GM10248 (cell line): ENCODE data around the gene ARHGAP40.
A peak's percentile ranks its signal among the peaks of the same experiment; 100 is the strongest.

Source experiments
- CTCF ChIA-PET: fragments of 300-600 bp; sonication (Branson Sonifier 250); formaldehyde crosslinking; extraction: SDS; loops from one replicate; lab custom pipeline; 2021; ENCODE audit warnings: antibody characterized with exemption; lab: Yijun Ruan, JAX
- POLR2A ChIA-PET: fragments of 350-650 bp; sonication (Branson Sonifier 250); formaldehyde crosslinking; extraction: SDS; loops from one replicate; lab custom pipeline; 2020; ENCODE audit warnings: antibody characterized with exemption; lab: Yijun Ruan, JAX
- DNase-seq: peaks from one replicate; pipeline ENCODE4 v3.0.0; 2012; ENCODE audit errors: extremely low spot score
- TF ChIP-seq, protein P1 (sequence below): IDR thresholded peaks from 2 replicates; pipeline ENCODE4 v1.5.1; 2012; ENCODE audit warnings: mild to moderate bottlenecking, low read depth; ENCODE audit errors: extremely low read depth, missing control alignments, control extremely low read depth

The ARHGAP40 gene

DNA sequence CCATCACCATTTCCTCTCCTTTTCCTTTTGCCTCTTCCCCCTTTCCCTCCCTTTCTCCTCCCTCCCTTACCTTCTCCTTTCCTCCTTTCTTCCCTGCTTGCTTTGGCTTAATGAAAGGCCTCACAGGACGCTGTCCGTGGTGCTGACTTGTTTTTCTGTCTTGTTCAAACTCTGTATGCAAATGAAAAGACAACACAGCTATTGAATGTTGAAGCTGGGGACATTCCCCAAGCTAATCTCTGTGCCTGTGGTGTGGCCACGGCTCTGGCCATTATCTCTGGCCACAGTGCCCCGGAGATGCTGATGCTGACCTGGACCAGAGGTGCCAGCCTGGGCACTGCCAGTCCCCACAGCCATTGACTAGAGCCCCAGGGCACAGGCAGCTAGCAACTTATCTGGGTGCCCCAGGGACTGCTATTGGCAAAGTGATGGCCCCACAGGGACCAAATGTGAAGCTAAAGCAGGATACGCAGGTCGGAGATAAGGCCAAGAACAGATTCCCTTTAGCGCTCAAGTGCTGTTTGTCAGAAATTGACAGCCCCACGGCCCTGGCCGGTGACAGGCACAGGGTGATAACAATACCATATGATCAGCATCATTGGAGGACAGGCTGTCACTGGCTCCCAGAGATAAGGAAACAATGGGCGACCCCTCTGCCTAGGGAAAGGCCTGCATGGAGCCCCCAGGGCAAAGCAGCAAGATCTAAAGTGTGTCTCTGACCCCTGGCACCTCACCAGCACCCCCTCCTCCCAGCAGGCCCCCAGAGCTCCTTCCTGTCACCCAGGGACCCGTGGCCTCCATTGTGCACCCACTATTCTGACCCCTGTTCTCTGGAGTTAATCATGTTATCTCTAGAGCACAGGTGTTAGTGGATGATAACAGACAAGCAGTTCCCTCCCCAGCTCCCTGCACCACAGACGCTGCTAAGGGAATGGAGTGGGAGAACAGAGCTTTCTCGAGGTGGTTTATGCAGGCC is 91.1 kb downstream of the ARHGAP40 start:
- TF ChIP-seq, protein P1, sequence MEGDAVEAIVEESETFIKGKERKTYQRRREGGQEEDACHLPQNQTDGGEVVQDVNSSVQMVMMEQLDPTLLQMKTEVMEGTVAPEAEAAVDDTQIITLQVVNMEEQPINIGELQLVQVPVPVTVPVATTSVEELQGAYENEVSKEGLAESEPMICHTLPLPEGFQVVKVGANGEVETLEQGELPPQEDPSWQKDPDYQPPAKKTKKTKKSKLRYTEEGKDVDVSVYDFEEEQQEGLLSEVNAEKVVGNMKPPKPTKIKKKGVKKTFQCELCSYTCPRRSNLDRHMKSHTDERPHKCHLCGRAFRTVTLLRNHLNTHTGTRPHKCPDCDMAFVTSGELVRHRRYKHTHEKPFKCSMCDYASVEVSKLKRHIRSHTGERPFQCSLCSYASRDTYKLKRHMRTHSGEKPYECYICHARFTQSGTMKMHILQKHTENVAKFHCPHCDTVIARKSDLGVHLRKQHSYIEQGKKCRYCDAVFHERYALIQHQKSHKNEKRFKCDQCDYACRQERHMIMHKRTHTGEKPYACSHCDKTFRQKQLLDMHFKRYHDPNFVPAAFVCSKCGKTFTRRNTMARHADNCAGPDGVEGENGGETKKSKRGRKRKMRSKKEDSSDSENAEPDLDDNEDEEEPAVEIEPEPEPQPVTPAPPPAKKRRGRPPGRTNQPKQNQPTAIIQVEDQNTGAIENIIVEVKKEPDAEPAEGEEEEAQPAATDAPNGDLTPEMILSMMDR, result no peak
- POLR2A ChIA-PET, result no interaction called here
- CTCF ChIA-PET, result interaction anchor here (1.2 to 1.4 kb wide), 2 partner anchors 34 to 67 kb away, joined by 3 read pairs; no protein-coding TSS in a partner anchor
- DNase-seq, result peak; percentile 50

DNA sequence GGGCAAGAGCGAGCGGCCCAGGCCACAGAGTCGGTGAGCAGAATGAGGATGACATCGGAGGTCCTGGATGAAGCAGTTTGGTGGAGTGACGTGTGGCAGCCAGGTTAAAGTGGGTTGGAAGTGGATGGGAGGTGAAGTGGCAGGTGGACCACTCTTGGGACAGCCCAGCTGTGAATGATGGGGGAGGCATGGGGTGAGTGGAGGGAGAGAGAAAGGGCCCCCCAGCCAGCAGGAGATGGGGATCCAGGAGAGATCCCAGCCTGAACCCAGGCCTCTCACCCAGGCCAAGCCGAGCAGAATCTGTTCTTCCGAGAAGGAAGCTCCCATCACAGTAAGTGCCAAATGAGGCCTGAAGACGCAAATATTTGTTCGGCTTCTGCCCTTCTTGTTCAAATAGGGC is 95.7 kb downstream of the ARHGAP40 start:
- TF ChIP-seq, protein P1, result no peak
- ChIA-PET CTCF (interaction anchor here (0.9 to 1.6 kb wide), 2 partner anchors 35 to 39 kb away, joined by 3 to 5 read pairs; no protein-coding TSS in a partner anchor), POLR2A (no interaction called here)
- no peak for DNase-seq

DNA sequence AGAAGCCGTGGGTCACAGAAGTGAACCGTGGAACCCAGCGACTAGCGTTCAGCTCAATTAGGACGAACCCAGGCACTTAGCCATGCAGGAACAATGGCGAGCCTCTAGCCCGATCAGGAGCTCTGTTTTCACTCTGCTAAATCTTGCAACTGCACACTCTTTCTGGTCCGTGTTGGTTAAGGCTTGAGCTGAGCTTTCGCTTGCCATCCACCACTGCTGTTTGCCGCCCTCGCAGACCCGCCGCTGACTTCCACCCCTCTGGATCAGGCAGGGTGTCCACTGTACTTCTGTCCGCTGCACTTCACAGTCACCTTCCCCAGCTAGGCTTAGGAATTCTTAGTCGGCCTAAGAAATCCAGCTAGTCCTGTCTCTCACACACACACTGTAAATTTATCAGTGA is 96.9 kb downstream of the ARHGAP40 start:
- TF ChIP-seq, protein P1, result no peak
- no peak for DNase-seq
- POLR2A ChIA-PET, result no interaction called here
- CTCF ChIA-PET, result interaction anchor here (1.6 kb wide), 1 partner anchor 34 kb away, joined by 5 read pairs; no protein-coding TSS in a partner anchor

DNA sequence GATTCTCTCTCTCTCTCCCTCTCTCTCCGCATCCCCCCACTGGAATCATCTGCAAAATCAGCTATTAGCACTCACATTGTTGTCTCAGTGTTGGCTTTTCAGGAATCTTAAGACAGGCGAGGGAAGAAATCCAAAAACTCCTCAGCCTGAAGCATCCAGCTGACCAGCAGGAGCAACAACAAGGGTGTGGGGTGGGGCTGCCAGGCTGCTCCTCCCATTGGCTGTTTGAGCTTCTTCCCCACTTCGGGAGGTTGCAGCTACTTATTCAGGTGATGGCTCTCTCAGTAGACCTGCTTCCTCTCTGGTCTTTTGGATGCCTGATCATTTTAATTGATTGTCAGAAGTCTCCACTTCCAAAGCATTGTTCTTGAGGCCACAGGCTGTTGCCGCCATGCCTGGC is 98.5 kb downstream of the ARHGAP40 start:
- DNase-seq, result no peak
- TF ChIP-seq, protein P1, result no peak
- CTCF ChIA-PET, result no interaction called here
- POLR2A ChIA-PET, result no interaction called here
